ENCODE measurements around the gene WDR18.

Gene WDR18

GRCh38 chr19:993361-993830, 9.3 kb downstream of the WDR18 start:
- peak overlapping the region; percentile 1 for H4K8ac ChIP-seq (ENCODE audit: low read depth, low read length)
- H4K91ac ChIP-seq (ENCODE audit: low read depth, low read length) = peak overlapping the region; percentile 72
- H2BK5ac ChIP-seq (ENCODE audit: low read depth, low read length, poor library complexity) = peak overlapping the region; percentile 26
- H3K4me1 ChIP-seq (ENCODE audit: control insufficient read depth in 1 of 2, insufficient read depth in 2 of 2, low read length in 2 of 2) = peaks cover 23 to 26% of the 10 kb centered on the region in 2 experiments
- H2AFZ ChIP-seq (ENCODE audit: insufficient read depth, low read length, poor library complexity) = no peak overlapping the region
- H2BK120ac ChIP-seq (ENCODE audit: insufficient read depth, low read length, poor library complexity) = peak overlapping the region; percentile 64
- peaks cover 5% of the 10 kb centered on the region for H3K9me3 ChIP-seq (ENCODE audit: insufficient read depth, low read depth, low read length)
- no peak overlapping the region for H3K4me2 ChIP-seq (ENCODE audit: low read length)
- peak overlapping the region; percentile 71 for H2BK12ac ChIP-seq (ENCODE audit: low read length)
- DNase-seq = peak; percentile 82
- peaks cover 46 to 51% of the 10 kb centered on the region in 2 experiments for H3K36me3 ChIP-seq (ENCODE audit: control insufficient read depth in 1 of 2, insufficient read depth in 2 of 2, low read length in 2 of 2)
- no peak overlapping the region for H3K4ac ChIP-seq (ENCODE audit: low read depth, low read length)
- no peak overlapping the region for H3K9ac ChIP-seq (ENCODE audit: low read length)
- peak overlapping the region; percentile 20 for H3K27ac ChIP-seq (ENCODE audit: low read depth, low read length)
- no CpG with 5 or more reads among the region's 17 CpGs for WGBS (ENCODE audit: extremely low coverage, insufficient coverage, insufficient read length)
- H3K27me3 ChIP-seq (ENCODE audit: insufficient read depth, low read length) = no peaks in the 10 kb centered on the region
- H3K23ac ChIP-seq (ENCODE audit: low read length) = no peak overlapping the region
- H3K79me2 ChIP-seq (ENCODE audit: control insufficient read depth, insufficient read depth, low read length, poor library complexity) = no peaks in the 10 kb centered on the region
- no peak overlapping the region for H3K4me3 ChIP-seq (ENCODE audit: low read depth, low read length)
- H2AK5ac ChIP-seq (ENCODE audit: low read length) = peak overlapping the region; percentile 13
- peaks cover 9% of the 10 kb centered on the region for H3K79me1 ChIP-seq (ENCODE audit: low read length)
- H3K18ac ChIP-seq (ENCODE audit: low read length) = peak overlapping the region; percentile 16
- H3K14ac ChIP-seq (ENCODE audit: low read length) = peak overlapping the region; percentile 23
- H4K12ac ChIP-seq (ENCODE audit: low read depth, low read length) = no peak overlapping the region

GRCh38 chr19:993831-994393, 9.8 kb downstream of the WDR18 start:
- no peak overlapping the region for H3K4me2 ChIP-seq (ENCODE audit: low read length)
- no peaks in the 10 kb centered on the region for H3K27me3 ChIP-seq (ENCODE audit: insufficient read depth, low read length)
- H4K91ac ChIP-seq (ENCODE audit: low read depth, low read length) = peak overlapping the region; percentile 45
- no peak overlapping the region for H3K4me3 ChIP-seq (ENCODE audit: low read depth, low read length)
- peaks cover 5% of the 10 kb centered on the region for H3K9me3 ChIP-seq (ENCODE audit: insufficient read depth, low read depth, low read length)
- H3K79me2 ChIP-seq (ENCODE audit: control insufficient read depth, insufficient read depth, low read length, poor library complexity) = no peaks in the 10 kb centered on the region
- H2AK5ac ChIP-seq (ENCODE audit: low read length) = peak overlapping the region; percentile 73
- peak overlapping the region; percentile 20 for H3K27ac ChIP-seq (ENCODE audit: low read depth, low read length)
- H3K4ac ChIP-seq (ENCODE audit: low read depth, low read length) = peak overlapping the region; percentile 36
- H3K36me3 ChIP-seq (ENCODE audit: control insufficient read depth in 1 of 2, insufficient read depth in 2 of 2, low read length in 2 of 2) = peaks cover 42 to 47% of the 10 kb centered on the region in 2 experiments
- H3K4me1 ChIP-seq (ENCODE audit: control insufficient read depth in 1 of 2, insufficient read depth in 2 of 2, low read length in 2 of 2) = peaks cover 23 to 26% of the 10 kb centered on the region in 2 experiments
- H4K8ac ChIP-seq (ENCODE audit: low read depth, low read length) = peak overlapping the region; percentile 1
- H3K18ac ChIP-seq (ENCODE audit: low read length) = peak overlapping the region; percentile 62
- H2AFZ ChIP-seq (ENCODE audit: insufficient read depth, low read length, poor library complexity) = no peak overlapping the region
- no peak for DNase-seq
- no peak overlapping the region for H3K23ac ChIP-seq (ENCODE audit: low read length)
- peaks cover 9% of the 10 kb centered on the region for H3K79me1 ChIP-seq (ENCODE audit: low read length)
- peak overlapping the region; percentile 39 for H3K14ac ChIP-seq (ENCODE audit: low read length)
- H2BK120ac ChIP-seq (ENCODE audit: insufficient read depth, low read length, poor library complexity) = peak overlapping the region; percentile 28
- WGBS (ENCODE audit: extremely low coverage, insufficient coverage, insufficient read length) = no CpG with 5 or more reads among the region's 43 CpGs
- no peak overlapping the region for H3K9ac ChIP-seq (ENCODE audit: low read length)
- H2BK12ac ChIP-seq (ENCODE audit: low read length) = peak overlapping the region; percentile 30
- H2BK5ac ChIP-seq (ENCODE audit: low read depth, low read length, poor library complexity) = no peak overlapping the region
- no peak overlapping the region for H4K12ac ChIP-seq (ENCODE audit: low read depth, low read length)

- H2AK5ac ChIP-seq (ENCODE audit: low read length) = no peak overlapping the region
- no peaks in the 10 kb centered on the region for H3K27me3 ChIP-seq (ENCODE audit: insufficient read depth, low read length)
- no peak overlapping the region for H3K4me3 ChIP-seq (ENCODE audit: low read depth, low read length)
- no peak for DNase-seq
- H4K12ac ChIP-seq (ENCODE audit: low read depth, low read length) = no peak overlapping the region
- H3K36me3 ChIP-seq (ENCODE audit: control insufficient read depth in 1 of 2, insufficient read depth in 2 of 2, low read length in 2 of 2) = peaks cover 40 to 42% of the 10 kb centered on the region in 2 experiments
- H3K79me2 ChIP-seq (ENCODE audit: control insufficient read depth, insufficient read depth, low read length, poor library complexity) = no peaks in the 10 kb centered on the region
- H2BK120ac ChIP-seq (ENCODE audit: insufficient read depth, low read length, poor library complexity) = no peak overlapping the region
- no peak overlapping the region for H2AFZ ChIP-seq (ENCODE audit: insufficient read depth, low read length, poor library complexity)
- no peak overlapping the region for H4K8ac ChIP-seq (ENCODE audit: low read depth, low read length)
- no peak overlapping the region for H3K14ac ChIP-seq (ENCODE audit: low read length)
- no peak overlapping the region for H3K4ac ChIP-seq (ENCODE audit: low read depth, low read length)
- peaks cover 7% of the 10 kb centered on the region for H3K9me3 ChIP-seq (ENCODE audit: insufficient read depth, low read depth, low read length)
- no peak overlapping the region for H3K4me2 ChIP-seq (ENCODE audit: low read length)
- peaks cover 23 to 26% of the 10 kb centered on the region in 2 experiments for H3K4me1 ChIP-seq (ENCODE audit: control insufficient read depth in 1 of 2, insufficient read depth in 2 of 2, low read length in 2 of 2)
- no peak overlapping the region for H4K91ac ChIP-seq (ENCODE audit: low read depth, low read length)
- no CpG with 5 or more reads among the region's 18 CpGs for WGBS (ENCODE audit: extremely low coverage, insufficient coverage, insufficient read length)
- no peak overlapping the region for H3K27ac ChIP-seq (ENCODE audit: low read depth, low read length)
- no peak overlapping the region for H2BK12ac ChIP-seq (ENCODE audit: low read length)
- no peak overlapping the region for H3K9ac ChIP-seq (ENCODE audit: low read length)
- H2BK5ac ChIP-seq (ENCODE audit: low read depth, low read length, poor library complexity) = no peak overlapping the region
- no peak overlapping the region for H3K18ac ChIP-seq (ENCODE audit: low read length)
- H3K79me1 ChIP-seq (ENCODE audit: low read length) = peaks cover 9% of the 10 kb centered on the region
- H3K23ac ChIP-seq (ENCODE audit: low read length) = no peak overlapping the region
Measured at GRCh38 chr19:994516-994915, 10.4 kb downstream of the WDR18 start.

- no CpG with 5 or more reads among the region's 26 CpGs for WGBS (ENCODE audit: extremely low coverage, insufficient coverage, insufficient read length)
- H3K79me1 ChIP-seq (ENCODE audit: low read length) = peaks cover 10% of the 10 kb centered on the region
Measured at GRCh38 chr19:995051-995827, 11.1 kb downstream of the WDR18 start.

More at GRCh38 chr19:995051-995827, 11.1 kb downstream of the WDR18 start:
- no peak overlapping the region for H3K4me2 ChIP-seq (ENCODE audit: low read length)
- H3K27ac ChIP-seq (ENCODE audit: low read depth, low read length) = no peak overlapping the region
- no peak overlapping the region for H2BK5ac ChIP-seq (ENCODE audit: low read depth, low read length, poor library complexity)
- no peak for DNase-seq
- no peak overlapping the region for H2BK12ac ChIP-seq (ENCODE audit: low read length)
- no peak overlapping the region for H2BK120ac ChIP-seq (ENCODE audit: insufficient read depth, low read length, poor library complexity)
- H3K9ac ChIP-seq (ENCODE audit: low read length) = no peak overlapping the region
- peaks cover 33 to 35% of the 10 kb centered on the region in 2 experiments for H3K36me3 ChIP-seq (ENCODE audit: control insufficient read depth in 1 of 2, insufficient read depth in 2 of 2, low read length in 2 of 2)
- no peak overlapping the region for H3K23ac ChIP-seq (ENCODE audit: low read length)
- no peak overlapping the region for H3K18ac ChIP-seq (ENCODE audit: low read length)
- no peak overlapping the region for H4K12ac ChIP-seq (ENCODE audit: low read depth, low read length)
- no peak overlapping the region for H3K4ac ChIP-seq (ENCODE audit: low read depth, low read length)
- H3K79me2 ChIP-seq (ENCODE audit: control insufficient read depth, insufficient read depth, low read length, poor library complexity) = no peaks in the 10 kb centered on the region
- H4K91ac ChIP-seq (ENCODE audit: low read depth, low read length) = no peak overlapping the region
- H2AFZ ChIP-seq (ENCODE audit: insufficient read depth, low read length, poor library complexity) = no peak overlapping the region
- H3K27me3 ChIP-seq (ENCODE audit: insufficient read depth, low read length) = peaks cover 1% of the 10 kb centered on the region
- H4K8ac ChIP-seq (ENCODE audit: low read depth, low read length) = no peak overlapping the region
- peaks cover 23 to 26% of the 10 kb centered on the region in 2 experiments for H3K4me1 ChIP-seq (ENCODE audit: control insufficient read depth in 1 of 2, insufficient read depth in 2 of 2, low read length in 2 of 2)
- H3K9me3 ChIP-seq (ENCODE audit: insufficient read depth, low read depth, low read length) = peaks cover 7% of the 10 kb centered on the region
- H3K14ac ChIP-seq (ENCODE audit: low read length) = no peak overlapping the region
- H3K4me3 ChIP-seq (ENCODE audit: low read depth, low read length) = no peak overlapping the region
- no peak overlapping the region for H2AK5ac ChIP-seq (ENCODE audit: low read length)
